Esophagus muscularis mucosa (tissue), 4 donors: ENCODE measurements around the gene RFTN1. TPM values are rescaled to one million over a fixed set of nuclear protein-coding genes. Genes with fewer than 3 reads are reported as not detected.
A peak's percentile ranks its signal among the peaks of the same experiment; 100 is the strongest.

Experiments
- DNase-seq: peaks from one replicate; pipeline ENCODE4 v3.0.0-alpha.2; 2017; ENCODE audit errors: extremely low spot score
- H3K27ac ChIP-seq, 4 donors: fragments of 200-600 bp; sonication (generic); replicated peaks in 1 of 4; 1 replicate in 3 of 4; 2 replicates in 1 of 4; pipeline ENCODE4 v1.5.1; 2016 to 2019; ENCODE audit warnings: mild to moderate bottlenecking in 1 of 4
- H3K27me3 ChIP-seq, 4 donors: fragments of 200-600 bp; sonication (generic); one replicate each; pipeline versions ENCODE4 v1.5.1 to v1.6.0; 2016 to 2019
- H3K36me3 ChIP-seq, 4 donors: fragments of 200-600 bp; sonication (generic); one replicate each; pipeline ENCODE4 v1.5.1; 2016 to 2019
- H3K4me1 ChIP-seq, 4 donors: fragments of 200-600 bp; sonication (generic); one replicate each; pipeline ENCODE4 v1.5.1; 2016 to 2019
- H3K4me3 ChIP-seq, 4 donors: fragments of 200-600 bp; sonication (generic); 1 replicate in 2 of 4; 2 replicates in 2 of 4; pipeline ENCODE4 v1.5.1; 2016 to 2019; ENCODE audit warnings: mild to moderate bottlenecking in 4 of 4, moderate library complexity in 1 of 4
- H3K9me3 ChIP-seq, 4 donors: fragments of 200-600 bp; sonication (generic); 1 replicate in 3 of 4; 2 replicates in 1 of 4; pipeline ENCODE4 v1.5.1; 2016 to 2019
- CTCF ChIP-seq, 3 experiments: fragments of 200-600 bp in 2 of 3; fragments of 450-650 bp in 1 of 3; sonication (generic) in 2 of 3; IDR thresholded peaks; one replicate each; pipeline ENCODE4 v1.5.1; 2017 to 2019; ENCODE audit warnings: antibody characterized with exemption in 3 of 3, mild to moderate bottlenecking in 2 of 3, moderate library complexity in 1 of 3
- EP300 ChIP-seq: sonication (generic); formaldehyde crosslinking; IDR thresholded peaks from one replicate; pipeline ENCODE4 v1.6.1; 2017; ENCODE audit warnings: antibody characterized with exemption
- POLR2A ChIP-seq: fragments of 450-650 bp; IDR thresholded peaks from one replicate; pipeline ENCODE4 v1.6.1; 2017; ENCODE audit warnings: antibody characterized with exemption, moderate library complexity, mild to moderate bottlenecking, low read depth
- POLR2AphosphoS5 ChIP-seq, 2 donors: sonication (generic); formaldehyde crosslinking; IDR thresholded peaks; one replicate each; pipeline ENCODE4 v1.6.1; 2017; ENCODE audit warnings: antibody characterized with exemption in 2 of 2
- WGBS: methylation state at CpG from one replicate; pipeline ENCODE4 v1.1.5; 2018; 5-methylcytosine and 5-hydroxymethylcytosine counted together
- intact Hi-C: fragments of 100-400 bp; cut with DNase I; formaldehyde crosslinking; loops from one replicate; pipeline ENCODE4 v1.15.1; 2023
- total RNA-seq, 4 donors: library from RNA; depleted of rRNA; stranded (reverse); fragments of >200 nt; gene quantifications; one replicate each; pipeline versions ENCODE4 v1.1.0 to v1.2.1, GENCODE V29; 2016

RFTN1 gene
- total RNA-seq, 4 donors from 2014 or later = 79.7 to 142 (median 104) TPM

- Histone ChIP-seq H3K4me1 (peaks cover 50 to 91% (median 78%) of the 10 kb centered on the region in 4 donors), H3K27ac (peak overlapping the region; percentile 30 to 65 (median 44)), H3K36me3 (peaks cover 0 to 13% (median 4%) of the 10 kb centered on the region in 4 donors), H3K9me3 (no peaks in the 10 kb centered on the region), H3K4me3 (no peak overlapping the region), H3K27me3 (no peaks in the 10 kb centered on the region)
- WGBS = 35% methylated on average over 3 of the region's 3 CpGs
- TF ChIP-seq POLR2AphosphoS5 (IDR thresholded peaks at IDR 0.05) = no peak
- TF ChIP-seq POLR2A = no peak
- TF ChIP-seq CTCF (IDR thresholded peaks at IDR 0.05) = no peak
- no peak for TF ChIP-seq EP300
- no peak for DNase-seq
- intact Hi-C loops = no loop called here
Measured at GRCh38 chr3:16481546-16481897, 32.0 kb downstream of the RFTN1 start.

- Histone ChIP-seq H3K27ac (peak overlapping the region; percentile 30 to 65 (median 44)), H3K4me3 (no peak overlapping the region), H3K4me1 (peaks cover 52 to 94% (median 79%) of the 10 kb centered on the region in 4 donors), H3K9me3 (no peaks in the 10 kb centered on the region), H3K27me3 (no peaks in the 10 kb centered on the region), H3K36me3 (peaks cover 0 to 13% (median 4%) of the 10 kb centered on the region in 4 donors)
- DNase-seq = no peak
- WGBS = 36% methylated on average over 5 of the region's 5 CpGs
- no peak for TF ChIP-seq EP300
- TF ChIP-seq POLR2A = no peak
- no peak for TF ChIP-seq POLR2AphosphoS5 (IDR thresholded peaks at IDR 0.05)
- no peak for TF ChIP-seq CTCF (IDR thresholded peaks at IDR 0.05)
- intact Hi-C loops = no loop called here
Measured at GRCh38 chr3:16480861-16481545, 32.5 kb downstream of the RFTN1 start.

- peaks cover 0 to 8% (median 4%) of the 10 kb centered on the region in 4 donors for H3K36me3 ChIP-seq
- DNase-seq = no peak
- no peaks in the 10 kb centered on the region for H3K9me3 ChIP-seq
- H3K27me3 ChIP-seq = no peaks in the 10 kb centered on the region
- H3K27ac ChIP-seq = peak overlapping the region in 1 of 4 donors; percentile 26
- no peak overlapping the region for H3K4me3 ChIP-seq
- 92% methylated on average over 2 of the region's 2 CpGs for WGBS
- peaks cover 38 to 94% (median 78%) of the 10 kb centered on the region in 4 donors for H3K4me1 ChIP-seq
- intact Hi-C loops = no loop called here
- no peak for TF ChIP-seq EP300
- TF ChIP-seq CTCF (IDR thresholded peaks at IDR 0.05) = no peak
- TF ChIP-seq POLR2A = no peak
- no peak for TF ChIP-seq POLR2AphosphoS5 (IDR thresholded peaks at IDR 0.05)
Measured at GRCh38 chr3:16478516-16478915, 35.0 kb downstream of the RFTN1 start.

- Histone ChIP-seq H3K36me3 (peaks cover 0 to 8% (median 4%) of the 10 kb centered on the region in 4 donors), H3K27me3 (no peaks in the 10 kb centered on the region), H3K9me3 (no peaks in the 10 kb centered on the region), H3K4me1 (peaks cover 28 to 94% (median 75%) of the 10 kb centered on the region in 4 donors), H3K27ac (peak overlapping the region in 3 of 4 donors; percentile 1 to 40 (median 12)), H3K4me3 (no peak overlapping the region)
- no peak for DNase-seq
- intact Hi-C loops = no loop called here
- WGBS = 82% methylated on average over 3 of the region's 3 CpGs
- TF ChIP-seq POLR2A (no peak), CTCF (IDR thresholded peaks at IDR 0.05) (no peak), EP300 (no peak), POLR2AphosphoS5 (IDR thresholded peaks at IDR 0.05) (no peak)
Measured at GRCh38 chr3:16477521-16477920, 36.0 kb downstream of the RFTN1 start.

- H3K27me3 ChIP-seq = no peaks in the 10 kb centered on the region
- peaks cover 0 to 13% (median 4%) of the 10 kb centered on the region in 4 donors for H3K36me3 ChIP-seq
- TF ChIP-seq EP300 = no peak
- no peak for TF ChIP-seq CTCF (IDR thresholded peaks at IDR 0.05)
- TF ChIP-seq POLR2AphosphoS5 (IDR thresholded peaks at IDR 0.05) = no peak
- TF ChIP-seq POLR2A = no peak
- no peak overlapping the region for H3K4me3 ChIP-seq
- H3K4me1 ChIP-seq = peaks cover 23 to 94% (median 73%) of the 10 kb centered on the region in 4 donors
- H3K27ac ChIP-seq = peak overlapping the region in 2 of 4 donors; percentile 40 to 51
- DNase-seq = no peak
- intact Hi-C loops = no loop called here
- no peaks in the 10 kb centered on the region for H3K9me3 ChIP-seq
Measured at GRCh38 chr3:16477056-16477455, 36.4 kb downstream of the RFTN1 start.
